22Rv1 (cell line): Measurements from ENCODE around the gene GNG2.

ENCODE experiments used
- CTCF ChIP-seq: fragments of 450-650 bp; IDR thresholded peaks from 2 replicates; pipeline ENCODE4 v1.5.1; 2017; ENCODE audit warnings: mild to moderate bottlenecking
- ZFX ChIP-seq: fragments of 450-650 bp; IDR thresholded peaks from 2 replicates; pipeline ENCODE4 v1.6.1; 2017; ENCODE audit warnings: antibody characterized with exemption, borderline replicate concordance

- TF ChIP-seq CTCF = no peak
- TF ChIP-seq ZFX = no peak
Measured at GRCh38 chr14:51993285-51993920, 133.0 kb downstream of the GNG2 start.
